HG03520 (cell line): Measurements from ENCODE around the gene CNRIP1.
A peak's percentile ranks its signal among the peaks of the same experiment; 100 is the strongest.
"Not testable (repeated sequence)": the region's sequence is repeated elsewhere in the genome, so short reads cannot be mapped to it uniquely, and the experiment has no call there.

Experiments
- ATAC-seq: cut with Tn5 transposase; IDR thresholded peaks from one replicate; pipeline ENCODE4 v1.9.1; 2021; ENCODE audit warnings: mild to moderate bottlenecking, moderate library complexity; ENCODE audit not compliant: unreplicated experiment

Gene CNRIP1

GRCh38 chr2:68341062-68341329 is 21.2 kb upstream of the CNRIP1 start:
- no peak for ATAC-seq

- ATAC-seq, result no peak
Measured at GRCh38 chr2:68340226-68341061, 20.7 kb upstream of the CNRIP1 start.

- no peak for ATAC-seq
Measured at GRCh38 chr2:68336192-68336591, 16.4 kb upstream of the CNRIP1 start.

GRCh38 chr2:68333931-68334330 is 14.2 kb upstream of the CNRIP1 start:
- ATAC-seq, result no peak

GRCh38 chr2:68333009-68333408 is 13.3 kb upstream of the CNRIP1 start:
- no peak for ATAC-seq

- no peak for ATAC-seq
Measured at GRCh38 chr2:68330691-68331090, 10.9 kb upstream of the CNRIP1 start.

- no peak for ATAC-seq
Measured at GRCh38 chr2:68328901-68329300, 9.2 kb upstream of the CNRIP1 start.

GRCh38 chr2:68325056-68325455 is 5.3 kb upstream of the CNRIP1 start:
- no peak for ATAC-seq

GRCh38 chr2:68320118-68320641 is 431 bp upstream of the CNRIP1 start:
- ATAC-seq, result no peak

GRCh38 chr2:68318914-68319397 is 793 bp downstream of the CNRIP1 start:
- no peak for ATAC-seq

GRCh38 chr2:68317971-68318913 is 1.5 kb downstream of the CNRIP1 start:
- no peak for ATAC-seq

- no peak for ATAC-seq
Measured at GRCh38 chr2:68316111-68316510, 3.6 kb downstream of the CNRIP1 start.

GRCh38 chr2:68311033-68311432 is 8.7 kb downstream of the CNRIP1 start:
- ATAC-seq, result no peak

- no peak for ATAC-seq
Measured at GRCh38 chr2:68309426-68309825, 10.3 kb downstream of the CNRIP1 start.

GRCh38 chr2:68303902-68304272 is 15.9 kb downstream of the CNRIP1 start:
- not testable (repeated sequence) for ATAC-seq

GRCh38 chr2:68303033-68303901 is 16.5 kb downstream of the CNRIP1 start:
- ATAC-seq, result no peak

- no peak for ATAC-seq
Measured at GRCh38 chr2:68302281-68302875, 17.4 kb downstream of the CNRIP1 start.

GRCh38 chr2:68295516-68295915 is 24.2 kb downstream of the CNRIP1 start:
- ATAC-seq, result peak; percentile 52

GRCh38 chr2:68294913-68295312 is 24.8 kb downstream of the CNRIP1 start:
- no peak for ATAC-seq

- ATAC-seq, result no peak
Measured at GRCh38 chr2:68294187-68294586, 25.6 kb downstream of the CNRIP1 start.
